ENCODE results near the gene ACTL6B. TPM values are rescaled to one million over a fixed set of nuclear protein-coding genes. Genes with fewer than 3 reads are reported as not detected.

Gene ACTL6B
- total and polyA plus RNA-seq, 9 of the 15 experiments (the other 6 are each of a cell fraction or from before 2014, with no cell fraction given), result not detected

DNA sequence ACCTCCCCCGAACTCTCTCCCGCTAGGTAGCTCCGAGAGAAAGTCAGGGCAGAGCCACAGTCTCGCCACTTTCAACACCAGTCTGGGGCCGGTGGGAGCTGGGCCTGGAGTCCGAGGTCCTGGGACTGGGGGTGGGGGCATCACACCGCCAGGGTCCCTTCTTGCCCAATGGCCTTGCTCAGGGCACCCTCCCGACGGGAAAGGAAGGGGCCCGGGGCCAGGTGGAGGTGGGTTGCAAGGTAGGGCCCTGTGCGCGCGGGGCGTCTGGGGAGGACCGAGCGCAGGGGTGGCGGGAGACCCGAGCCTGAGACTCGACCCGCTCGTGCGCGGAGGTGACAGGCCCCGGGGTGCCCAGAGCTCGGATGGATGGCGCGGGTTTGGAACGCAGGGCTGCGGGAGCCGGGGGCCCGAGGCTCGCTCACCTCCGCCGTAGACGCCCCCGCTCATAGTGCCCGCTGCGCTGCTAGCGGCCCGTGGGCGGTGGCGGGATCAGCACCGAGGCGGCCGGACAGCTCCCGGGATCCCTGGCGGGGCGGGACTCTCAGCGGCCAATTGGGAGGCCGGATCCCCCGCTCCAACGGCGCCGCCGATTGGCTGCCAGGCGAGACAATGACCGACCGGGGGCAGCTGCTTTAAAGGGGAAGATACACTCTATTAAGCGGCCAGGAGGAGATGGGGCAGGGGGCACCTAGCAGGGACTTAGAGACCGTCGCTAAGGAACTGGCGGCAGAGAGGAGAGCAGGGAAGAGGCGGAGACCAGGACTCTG lies at the start of gene ACTL6B (continued):
- TF ChIP-seq, protein P1, sequence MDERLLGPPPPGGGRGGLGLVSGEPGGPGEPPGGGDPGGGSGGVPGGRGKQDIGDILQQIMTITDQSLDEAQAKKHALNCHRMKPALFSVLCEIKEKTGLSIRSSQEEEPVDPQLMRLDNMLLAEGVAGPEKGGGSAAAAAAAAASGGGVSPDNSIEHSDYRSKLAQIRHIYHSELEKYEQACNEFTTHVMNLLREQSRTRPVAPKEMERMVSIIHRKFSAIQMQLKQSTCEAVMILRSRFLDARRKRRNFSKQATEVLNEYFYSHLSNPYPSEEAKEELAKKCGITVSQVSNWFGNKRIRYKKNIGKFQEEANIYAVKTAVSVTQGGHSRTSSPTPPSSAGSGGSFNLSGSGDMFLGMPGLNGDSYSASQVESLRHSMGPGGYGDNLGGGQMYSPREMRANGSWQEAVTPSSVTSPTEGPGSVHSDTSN (CRISPR knock-in tag; IDR thresholded peaks at IDR 0.05; ENCODE audit: low read depth), result no peak
- TF ChIP-seq, protein P1 (tag; conservative IDR thresholded peaks at IDR 0.05; ENCODE audit: low read depth), result no peak
- TF ChIP-seq, protein P2, sequence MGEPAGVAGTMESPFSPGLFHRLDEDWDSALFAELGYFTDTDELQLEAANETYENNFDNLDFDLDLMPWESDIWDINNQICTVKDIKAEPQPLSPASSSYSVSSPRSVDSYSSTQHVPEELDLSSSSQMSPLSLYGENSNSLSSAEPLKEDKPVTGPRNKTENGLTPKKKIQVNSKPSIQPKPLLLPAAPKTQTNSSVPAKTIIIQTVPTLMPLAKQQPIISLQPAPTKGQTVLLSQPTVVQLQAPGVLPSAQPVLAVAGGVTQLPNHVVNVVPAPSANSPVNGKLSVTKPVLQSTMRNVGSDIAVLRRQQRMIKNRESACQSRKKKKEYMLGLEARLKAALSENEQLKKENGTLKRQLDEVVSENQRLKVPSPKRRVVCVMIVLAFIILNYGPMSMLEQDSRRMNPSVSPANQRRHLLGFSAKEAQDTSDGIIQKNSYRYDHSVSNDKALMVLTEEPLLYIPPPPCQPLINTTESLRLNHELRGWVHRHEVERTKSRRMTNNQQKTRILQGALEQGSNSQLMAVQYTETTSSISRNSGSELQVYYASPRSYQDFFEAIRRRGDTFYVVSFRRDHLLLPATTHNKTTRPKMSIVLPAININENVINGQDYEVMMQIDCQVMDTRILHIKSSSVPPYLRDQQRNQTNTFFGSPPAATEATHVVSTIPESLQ (CRISPR knock-in tag; IDR thresholded peaks at IDR 0.05), result peak; percentile 98
- TF ChIP-seq ZC3H8 (IDR thresholded peaks at IDR 0.05) (no peak), STAT5B (CRISPR knock-in tag; IDR thresholded peaks at IDR 0.05) (no peak), SIRT6 (IDR thresholded peaks at IDR 0.05; ENCODE audit: low read depth, low read length) (no peak), POLR3G (IDR thresholded peaks at IDR 0.05; ENCODE audit: extremely low read depth, insufficient read length, insufficient replicate concordance) (no peak), BHLHE40 (IDR thresholded peaks at IDR 0.05; ENCODE audit: low read length) (no peak; the same call in 1 of the 2 replicates), ZNF431 (CRISPR knock-in tag; IDR thresholded peaks at IDR 0.05) (peak; percentile 55; the same call in 1 of the 2 replicates), CBFB (CRISPR knock-in tag; IDR thresholded peaks at IDR 0.05) (no peak; the same call in 1 of the 2 replicates), MYBL2 (IDR thresholded peaks at IDR 0.05; ENCODE audit: low read depth) (no peak), MYBL2 (CRISPR knock-in tag; IDR thresholded peaks at IDR 0.05; ENCODE audit: borderline replicate concordance) (no peak), HDAC3 (IDR thresholded peaks at IDR 0.05; ENCODE audit: borderline replicate concordance, partially characterized antibody) (no peak), GATAD2B (IDR thresholded peaks at IDR 0.05; ENCODE audit: borderline replicate concordance) (no peak), TBP (optimal IDR thresholded peaks at IDR 0.05; ENCODE audit: low read depth, low read length) (no peak), THRAP3 (IDR thresholded peaks at IDR 0.05; ENCODE audit: borderline replicate concordance) (no peak), ZNF696 (CRISPR knock-in tag; conservative IDR thresholded peaks at IDR 0.05) (no peak), XRCC5 (IDR thresholded peaks at IDR 0.05; ENCODE audit: low read depth, low read length) (peak; percentile 67; the same call in 1 of the 2 replicates), GTF2E2 (tag; IDR thresholded peaks at IDR 0.05) (no peak), ZNF140 (CRISPR knock-in tag; IDR thresholded peaks at IDR 0.05) (no peak)
- TF ChIP-seq, protein P3, sequence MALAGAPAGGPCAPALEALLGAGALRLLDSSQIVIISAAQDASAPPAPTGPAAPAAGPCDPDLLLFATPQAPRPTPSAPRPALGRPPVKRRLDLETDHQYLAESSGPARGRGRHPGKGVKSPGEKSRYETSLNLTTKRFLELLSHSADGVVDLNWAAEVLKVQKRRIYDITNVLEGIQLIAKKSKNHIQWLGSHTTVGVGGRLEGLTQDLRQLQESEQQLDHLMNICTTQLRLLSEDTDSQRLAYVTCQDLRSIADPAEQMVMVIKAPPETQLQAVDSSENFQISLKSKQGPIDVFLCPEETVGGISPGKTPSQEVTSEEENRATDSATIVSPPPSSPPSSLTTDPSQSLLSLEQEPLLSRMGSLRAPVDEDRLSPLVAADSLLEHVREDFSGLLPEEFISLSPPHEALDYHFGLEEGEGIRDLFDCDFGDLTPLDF (CRISPR knock-in tag; IDR thresholded peaks at IDR 0.05), result peak; percentile 94
- TF ChIP-seq, protein P4, sequence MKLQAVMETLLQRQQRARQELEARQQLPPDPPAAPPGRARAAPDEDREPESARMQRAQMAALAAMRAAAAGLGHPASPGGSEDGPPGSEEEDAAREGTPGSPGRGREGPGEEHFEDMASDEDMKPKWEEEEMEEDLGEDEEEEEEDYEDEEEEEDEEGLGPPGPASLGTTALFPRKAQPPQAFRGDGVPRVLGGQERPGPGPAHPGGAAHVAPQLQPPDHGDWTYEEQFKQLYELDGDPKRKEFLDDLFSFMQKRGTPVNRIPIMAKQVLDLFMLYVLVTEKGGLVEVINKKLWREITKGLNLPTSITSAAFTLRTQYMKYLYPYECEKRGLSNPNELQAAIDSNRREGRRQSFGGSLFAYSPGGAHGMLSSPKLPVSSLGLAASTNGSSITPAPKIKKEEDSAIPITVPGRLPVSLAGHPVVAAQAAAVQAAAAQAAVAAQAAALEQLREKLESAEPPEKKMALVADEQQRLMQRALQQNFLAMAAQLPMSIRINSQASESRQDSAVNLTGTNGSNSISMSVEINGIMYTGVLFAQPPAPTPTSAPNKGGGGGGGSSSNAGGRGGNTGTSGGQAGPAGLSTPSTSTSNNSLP (IDR thresholded peaks at IDR 0.05; ENCODE audit: borderline replicate concordance, low read depth, low read length), result no peak

All from K562 (cell line).